HPDE6-E6E7 (cell line): Measurements from ENCODE around the gene ANP32D.
"Not testable (repeated sequence)": the region's sequence is repeated elsewhere in the genome, so short reads cannot be mapped to it uniquely, and the experiment has no call there.

Experiments
- DNase-seq: peaks from one replicate; pipeline ENCODE4 v3.0.0; 2011; ENCODE audit warnings: missing footprints; ENCODE audit errors: extremely low spot score

Gene ANP32D

GRCh38 chr12:48500281-48500680 lies 27.9 kb downstream of the ANP32D start:
- DNase-seq = not testable (repeated sequence)

DNA sequence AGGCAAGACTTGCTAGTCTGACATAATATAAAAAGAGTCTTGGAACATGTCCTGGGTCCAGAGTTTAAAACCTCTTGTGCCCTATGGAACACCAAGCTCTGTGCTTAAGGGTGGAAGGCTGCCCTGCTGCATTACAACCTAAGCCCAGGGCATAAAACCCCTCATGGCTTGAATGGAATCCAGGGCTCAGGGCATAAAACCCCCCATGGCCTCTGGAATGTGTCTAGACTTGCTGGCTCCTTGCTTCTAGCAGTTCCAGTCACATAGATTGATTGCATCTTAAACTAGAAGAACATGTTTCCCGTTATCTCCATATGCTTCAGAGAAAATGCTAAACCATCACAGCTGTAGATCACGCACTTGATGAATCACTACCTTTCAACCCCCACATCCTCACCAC lies 34.5 kb downstream of the ANP32D start:
- not testable (repeated sequence) for DNase-seq

GRCh38 chr12:48508987-48509386 lies 36.6 kb downstream of the ANP32D start:
- DNase-seq = no peak

- no peak for DNase-seq
Observed at GRCh38 chr12:48510111-48510510, 37.8 kb downstream of the ANP32D start.

GRCh38 chr12:48512855-48513254 lies 40.5 kb downstream of the ANP32D start:
- DNase-seq = no peak

- no peak for DNase-seq
Observed at GRCh38 chr12:48514728-48515127, 42.4 kb downstream of the ANP32D start.

GRCh38 chr12:48520381-48520780 lies 48.0 kb downstream of the ANP32D start:
- not testable (repeated sequence) for DNase-seq
